HepG2 (cell line): ENCODE data around the gene SNRPD2. TPM values are rescaled to one million over a fixed set of nuclear protein-coding genes. Genes with fewer than 3 reads are reported as not detected.

ENCODE experiments used
- E2F5 ChIP-seq: sonication (generic); formaldehyde crosslinking; conservative IDR thresholded peaks from 2 replicates; pipeline ENCODE4 v1.4.0; 2020; ENCODE audit warnings: missing genetic modification reagents
- HMGXB4 ChIP-seq, 2 experiments: sonication (generic) in 1 of 2; formaldehyde crosslinking in 1 of 2; IDR thresholded peaks; 2 replicates each; pipeline versions ENCODE4 v1.4.0 to v1.6.1; 2018 to 2020; ENCODE audit warnings: missing genetic modification reagents in 2 of 2, borderline replicate concordance in 1 of 2, low read depth in 1 of 2, mild to moderate bottlenecking in 1 of 2, missing biosample characterization in 1 of 2
- HOXA7 ChIP-seq: sonication (generic); formaldehyde crosslinking; IDR thresholded peaks from 2 replicates; pipeline ENCODE4 v1.8.1; 2022; ENCODE audit warnings: mild to moderate bottlenecking, missing genetic modification reagents, moderate library complexity
- IKZF1 ChIP-seq: fragments of 450-650 bp; IDR thresholded peaks from 2 replicates; pipeline ENCODE4 v1.7.1; 2016
- KAT7 ChIP-seq: IDR thresholded peaks from 2 replicates; pipeline ENCODE4 v1.6.1; 2018; ENCODE audit warnings: borderline replicate concordance, missing compliant biosample characterization
- MAZ ChIP-seq, 2 experiments: sonication (generic) in 1 of 2; formaldehyde crosslinking in 1 of 2; IDR thresholded peaks; 2 replicates each; pipeline versions ENCODE4 v1.5.0 to v1.6.1; 2012 to 2020; ENCODE audit warnings: low read depth in 2 of 2, mild to moderate bottlenecking in 2 of 2, borderline replicate concordance in 1 of 2, improper control_type of control experiment in 1 of 2, low read length in 1 of 2, missing genetic modification reagents in 1 of 2, moderate library complexity in 1 of 2
- NFKB2 ChIP-seq: sonication (generic); formaldehyde crosslinking; IDR thresholded peaks from 2 replicates; pipeline ENCODE4 v1.4.0; 2020; ENCODE audit warnings: missing genetic modification reagents, borderline replicate concordance
- SIX4 ChIP-seq: sonication (generic); formaldehyde crosslinking; IDR thresholded peaks from 2 replicates; pipeline ENCODE4 v1.4.0; 2020; ENCODE audit warnings: missing genetic modification reagents
- SNAI1 ChIP-seq: sonication (generic); formaldehyde crosslinking; IDR thresholded peaks from 2 replicates; pipeline ENCODE4 v1.5.0; 2020; ENCODE audit warnings: mild to moderate bottlenecking, missing genetic modification reagents, borderline replicate concordance
- STAT6 ChIP-seq: sonication (generic); formaldehyde crosslinking; IDR thresholded peaks from 2 replicates; pipeline ENCODE4 v1.4.0; 2020; ENCODE audit warnings: missing genetic modification reagents, mild to moderate bottlenecking, borderline replicate concordance
- TCF12 ChIP-seq, 2 experiments: fragments of 450-650 bp in 1 of 2; sonication (generic) in 1 of 2; formaldehyde crosslinking in 1 of 2; IDR thresholded peaks; 2 replicates each; pipeline versions ENCODE4 v1.6.1 to v1.8.0; 2017 to 2022; ENCODE audit warnings: antibody characterized with exemption in 1 of 2, mild to moderate bottlenecking in 1 of 2, missing genetic modification reagents in 1 of 2, moderate library complexity in 1 of 2
- TEF ChIP-seq: sonication (generic); formaldehyde crosslinking; IDR thresholded peaks from 2 replicates; pipeline ENCODE4 v1.5.0; 2020; ENCODE audit warnings: missing genetic modification reagents
- ZBTB25 ChIP-seq: IDR thresholded peaks from 2 replicates; pipeline ENCODE4 v1.6.1; 2018; ENCODE audit warnings: missing genetic modification reagents
- ZNF558 ChIP-seq: sonication (generic); formaldehyde crosslinking; IDR thresholded peaks from 2 replicates; pipeline ENCODE4 v1.9.0; 2022; ENCODE audit warnings: mild to moderate bottlenecking, missing genetic modification reagents, borderline replicate concordance
- ZNF619 ChIP-seq: sonication (generic); formaldehyde crosslinking; IDR thresholded peaks from 2 replicates; pipeline ENCODE4 v1.4.0; 2020; ENCODE audit warnings: mild to moderate bottlenecking, missing genetic modification reagents
- ZNF720 ChIP-seq: sonication (generic); formaldehyde crosslinking; IDR thresholded peaks from 2 replicates; pipeline ENCODE4 v1.4.0; 2020; ENCODE audit warnings: missing genetic modification reagents
- ZNF766 ChIP-seq: sonication (generic); formaldehyde crosslinking; IDR thresholded peaks from 2 replicates; pipeline ENCODE4 v1.5.0; 2020; ENCODE audit warnings: missing genetic modification reagents, borderline replicate concordance
- polyA plus RNA-seq, 8 experiments: library from polyadenylated mRNA; depleted of rRNA in 3 of 8; stranded (reverse) in 7 of 8; unstranded in 1 of 8; fragments of >200 nt; fragmentation: Illumina TruSeq in 4 of 8; extraction: Trizol in 4 of 8; gene quantifications; 2 replicates each; pipeline versions ENCODE4 v1.2.1 to v1.2.3, GENCODE V29; 2011 to 2016; ENCODE audit warnings: low read depth in 4 of 8, missing spikeins in 1 of 8, mixed read lengths in 1 of 8; ENCODE audit not compliant: insufficient read depth in 1 of 8
- total RNA-seq, 5 experiments: library from RNA; depleted of rRNA; stranded (reverse); fragments of >200 nt; fragmentation: Illumina TruSeq; extraction: Trizol; gene quantifications; 2 replicates each; pipeline ENCODE4 v1.2.3, GENCODE V29; 2016; ENCODE audit warnings: low read depth in 1 of 5

Gene SNRPD2
- total and polyA plus RNA-seq, 2 of the 13 experiments (the other 11 are each of a cell fraction or from before 2014, with no cell fraction given), result 299 to 485 TPM

- TF ChIP-seq STAT6 (CRISPR knock-in tag), result 0 out of 2 replicates have a peak, but pooled peaks have one; percentile 36
- no peak for TF ChIP-seq TCF12 (IDR thresholded peaks at IDR 0.05)
- 0 out of 2 replicates have a peak, but pooled peaks have one; percentile 50 for TF ChIP-seq TCF12 (CRISPR knock-in tag; IDR thresholded peaks at IDR 0.05)
- no peak for TF ChIP-seq E2F5 (CRISPR knock-in tag)
- no peak for TF ChIP-seq ZNF619
- 0 out of 2 replicates have a peak, but pooled peaks have one; percentile 16 for TF ChIP-seq SNAI1
- no peak for TF ChIP-seq ZNF558 (CRISPR knock-in tag)
- peak; percentile 22; the same call in 1 of the 2 replicates for TF ChIP-seq MAZ (IDR thresholded peaks at IDR 0.05; ENCODE audit: borderline replicate concordance, low read depth, low read length)
- TF ChIP-seq MAZ (CRISPR knock-in tag; IDR thresholded peaks at IDR 0.05; ENCODE audit: low read depth), result no peak
- TF ChIP-seq ZBTB25, result 0 out of 2 replicates have a peak, but pooled peaks have one; percentile 19
- no peak for TF ChIP-seq IKZF1
- no peak for TF ChIP-seq TEF (CRISPR knock-in tag)
- no peak for TF ChIP-seq NFKB2
- TF ChIP-seq HOXA7 (CRISPR knock-in tag), result no peak
- peak; percentile 83 to 87 for TF ChIP-seq HMGXB4 (CRISPR knock-in tag; IDR thresholded peaks at IDR 0.05; ENCODE audit: borderline replicate concordance in 1 of 2, low read depth in 1 of 2)
- TF ChIP-seq ZNF766 (CRISPR knock-in tag), result no peak
- TF ChIP-seq KAT7 (CRISPR knock-in tag), result no peak
- no peak for TF ChIP-seq SIX4 (CRISPR knock-in tag)
- 0 out of 2 replicates have a peak, but pooled peaks have one; percentile 58 for TF ChIP-seq ZNF720 (CRISPR knock-in tag)
These were observed 1.5 kb upstream of the SNRPD2 start (continued) for GRCh38 chr19:45693106-45693788.
